Effector CD4-positive, alpha-beta T cell (primary cell): Measurements from ENCODE around the gene DTWD2.
"Not testable (repeated sequence)": the region's sequence is repeated elsewhere in the genome, so short reads cannot be mapped to it uniquely, and the experiment has no call there.

ENCODE experiments used
- DNase-seq: peaks from one replicate; pipeline ENCODE4 v3.0.0-alpha.2; 2020

Gene DTWD2

GRCh38 chr5:118946138-118946800 is 42.1 kb downstream of the DTWD2 start:
- no peak for DNase-seq

- no peak for DNase-seq
Measured at GRCh38 chr5:118937393-118938061, 50.8 kb downstream of the DTWD2 start.

DNA sequence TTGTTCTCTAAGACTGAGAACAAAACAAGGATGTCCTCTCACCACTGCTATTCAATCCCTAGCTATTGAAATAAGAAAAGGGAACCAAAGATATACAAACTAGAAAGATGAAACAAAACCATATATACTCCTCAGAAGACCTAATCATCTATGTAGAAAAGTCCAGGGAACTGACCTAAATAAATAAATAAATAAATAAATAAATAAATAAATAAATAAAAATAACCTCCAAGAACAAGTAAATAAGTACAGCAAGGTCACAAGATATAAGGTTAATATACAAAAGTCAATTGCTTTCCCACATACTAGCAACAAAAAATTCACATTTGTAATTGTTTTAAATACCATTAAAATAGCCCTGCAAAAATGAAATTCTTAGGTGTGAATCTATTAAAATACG is 54.6 kb downstream of the DTWD2 start:
- DNase-seq: no peak

GRCh38 chr5:118931564-118931963 is 56.8 kb downstream of the DTWD2 start:
- DNase-seq: no peak

- DNase-seq: no peak
Measured at GRCh38 chr5:118924006-118924389, 64.3 kb downstream of the DTWD2 start.

GRCh38 chr5:118923295-118924005 is 64.9 kb downstream of the DTWD2 start:
- no peak for DNase-seq

DNA sequence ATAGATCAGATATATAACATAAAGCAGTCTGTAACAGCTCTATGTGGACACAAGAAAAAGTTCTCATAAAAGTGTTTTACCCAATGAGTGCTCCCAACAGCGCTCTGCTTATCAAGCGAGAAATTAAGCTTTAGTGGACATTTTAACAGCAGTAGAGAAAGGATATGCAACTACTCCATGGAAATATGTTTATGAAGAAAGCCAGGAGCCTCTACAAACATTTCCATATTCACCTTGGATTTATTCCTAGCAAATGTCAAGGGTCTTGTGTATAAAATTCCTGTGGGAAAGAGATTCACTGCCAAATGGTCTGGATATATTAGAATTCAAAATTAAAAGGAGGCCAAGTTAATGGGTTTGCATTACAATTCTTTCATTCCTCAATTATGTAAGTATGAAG is 66.5 kb downstream of the DTWD2 start:
- no peak for DNase-seq

GRCh38 chr5:118919016-118919415 is 69.3 kb downstream of the DTWD2 start:
- no peak for DNase-seq

DNA sequence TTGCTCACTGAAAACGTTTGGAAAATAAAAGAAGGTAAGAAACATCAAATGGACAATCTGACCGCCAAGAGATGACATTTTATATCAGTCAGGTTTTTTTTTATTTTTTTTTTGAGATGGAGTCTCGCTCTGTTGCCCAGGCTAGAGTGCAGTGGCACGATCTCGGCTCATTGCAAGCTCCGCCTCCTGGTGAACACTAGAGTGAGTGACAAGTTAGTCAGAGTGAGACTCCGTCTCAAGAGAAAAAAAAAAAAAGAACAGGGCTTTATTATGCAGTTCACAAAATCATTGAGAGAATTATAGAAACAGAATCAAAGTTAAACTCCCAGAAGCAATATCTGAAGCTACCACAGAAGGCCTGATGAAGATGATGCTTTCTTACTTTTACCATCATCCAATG is 70.1 kb downstream of the DTWD2 start:
- DNase-seq: no peak

DNA sequence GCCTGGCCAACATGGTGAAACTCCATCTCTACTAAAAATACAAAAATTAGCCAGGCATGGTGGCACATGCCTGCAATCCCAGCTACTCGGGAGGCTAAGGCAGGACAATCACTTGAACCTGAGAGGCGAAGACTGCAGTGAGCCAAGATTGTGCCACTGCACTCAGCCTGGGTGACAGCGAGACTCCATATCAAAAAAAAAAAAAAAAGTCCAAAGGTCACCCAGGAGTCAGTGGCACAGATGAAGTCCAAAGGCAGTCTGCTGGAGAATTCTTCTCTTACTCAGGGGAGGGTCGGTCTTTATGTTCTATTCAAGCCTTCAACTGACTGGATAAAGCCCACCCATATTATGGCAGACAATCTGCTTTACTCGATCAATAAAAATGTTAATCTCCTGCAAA is 80.8 kb downstream of the DTWD2 start:
- DNase-seq: not testable (repeated sequence)

GRCh38 chr5:118906947-118907346 is 81.4 kb downstream of the DTWD2 start:
- DNase-seq: no peak

GRCh38 chr5:118905196-118905595 is 83.2 kb downstream of the DTWD2 start:
- DNase-seq: no peak

DNA sequence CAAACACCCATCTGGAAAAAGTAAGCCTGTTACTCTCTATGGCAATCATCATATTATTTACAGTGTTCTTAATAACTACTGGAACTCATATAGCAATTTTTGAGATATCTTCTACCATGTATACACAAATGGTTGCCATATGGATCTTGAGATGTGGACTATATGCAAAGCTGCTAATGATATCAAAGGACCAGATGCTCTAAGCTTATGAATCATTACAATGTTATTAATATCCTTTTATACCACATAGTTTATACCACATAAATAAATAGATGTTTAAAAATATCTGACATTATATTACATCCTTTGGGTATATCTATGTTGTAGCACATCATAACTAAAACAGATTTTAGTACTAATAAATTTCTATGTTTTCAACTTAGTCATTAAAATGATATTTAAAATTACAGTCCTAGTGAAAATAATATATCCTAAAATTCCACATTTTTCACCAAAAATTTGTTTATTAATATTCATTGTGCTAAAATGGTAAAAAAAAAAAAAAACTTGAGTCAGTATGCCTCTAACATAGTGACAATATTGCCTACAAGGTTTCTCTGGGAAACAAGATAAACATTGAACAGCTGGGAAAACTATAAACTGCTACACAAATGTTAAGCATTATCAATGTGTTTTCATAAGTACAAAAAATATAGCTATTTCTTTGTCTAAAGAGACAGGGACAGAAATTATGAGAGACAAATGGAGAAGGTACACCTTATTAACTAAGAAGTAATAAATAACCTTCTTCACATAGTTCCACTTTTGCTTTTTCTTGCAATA is 85.5 kb downstream of the DTWD2 start:
- no peak for DNase-seq

DNA sequence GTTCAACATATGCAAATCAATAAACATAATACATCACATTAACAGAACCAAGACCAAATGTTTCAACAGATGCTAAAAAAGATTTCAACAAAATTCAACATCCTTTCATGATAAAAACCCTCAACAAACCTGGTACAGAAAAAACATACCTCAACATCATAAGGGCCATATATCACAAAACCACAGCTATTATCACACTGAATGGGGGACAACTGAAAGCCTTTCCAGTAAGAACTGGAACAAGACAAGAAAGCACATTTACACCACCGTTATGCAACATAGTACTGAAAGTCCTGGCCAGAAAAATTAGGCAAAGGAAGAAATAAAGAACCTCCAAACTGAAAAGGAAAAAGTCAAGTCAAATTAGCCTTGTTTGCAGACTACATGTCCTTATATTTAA is 93.6 kb downstream of the DTWD2 start:
- no peak for DNase-seq

DNA sequence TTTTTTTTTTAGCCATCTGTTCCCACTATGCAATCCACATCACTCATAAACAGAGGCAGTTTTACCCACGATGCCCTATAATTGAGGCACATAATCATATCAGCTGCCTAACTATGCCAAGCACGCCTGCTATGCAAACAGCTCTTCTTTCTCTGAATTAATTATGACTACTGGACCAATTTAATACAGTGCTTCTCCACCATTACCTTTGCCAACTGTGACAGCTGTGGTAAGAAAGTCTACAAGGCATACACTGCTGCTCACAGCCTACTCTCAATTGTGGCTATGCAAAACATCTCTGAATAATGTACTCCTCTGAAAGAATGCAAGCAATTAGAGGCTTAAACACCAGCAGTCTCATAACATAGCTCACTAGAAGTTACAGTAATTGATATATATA is 97.1 kb downstream of the DTWD2 start:
- DNase-seq: no peak

- DNase-seq: no peak
Measured at GRCh38 chr5:118889165-118889564, 99.2 kb downstream of the DTWD2 start.

GRCh38 chr5:118888556-118888955 is 99.8 kb downstream of the DTWD2 start:
- DNase-seq: no peak

DNA sequence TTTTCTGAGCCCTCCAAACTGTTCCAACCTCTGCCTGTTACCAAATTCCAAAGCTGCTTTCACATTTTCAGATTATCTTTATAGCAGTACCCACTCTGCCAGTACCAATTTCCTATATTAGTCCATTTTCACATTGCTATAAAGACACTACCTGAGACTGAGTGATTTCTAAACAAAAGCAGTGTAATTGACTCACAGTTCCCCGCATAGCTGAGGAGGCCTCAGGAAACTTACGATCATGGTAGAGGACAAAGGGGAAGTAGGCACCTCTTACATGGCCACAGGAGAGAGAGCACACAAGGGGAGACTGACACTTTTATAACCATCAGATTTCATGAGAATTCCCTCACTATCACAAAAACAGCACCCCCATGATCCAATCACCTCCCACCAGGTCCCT is 105.0 kb downstream of the DTWD2 start:
- no peak for DNase-seq

GRCh38 chr5:118882666-118883065 is 105.7 kb downstream of the DTWD2 start:
- no peak for DNase-seq

DNA sequence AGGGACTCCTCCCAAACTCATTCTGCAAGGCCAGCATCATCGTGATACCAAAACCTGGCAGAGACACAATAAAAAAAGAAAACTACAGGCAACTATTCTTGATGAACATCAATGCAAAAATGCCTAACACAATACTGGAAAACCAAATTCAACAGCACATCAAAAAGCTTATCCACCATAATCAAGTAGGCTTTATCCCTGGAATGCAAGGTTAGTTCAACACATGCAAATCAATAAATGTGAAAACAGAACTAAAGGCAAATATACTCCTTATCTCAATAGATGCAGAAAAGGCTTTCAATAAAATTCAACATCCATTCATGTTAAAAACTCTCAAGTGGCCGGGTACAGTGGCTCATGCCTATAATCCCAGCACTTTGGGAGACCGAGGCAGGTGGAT is 111.5 kb downstream of the DTWD2 start:
- not testable (repeated sequence) for DNase-seq

GRCh38 chr5:118875131-118875530 is 113.2 kb downstream of the DTWD2 start:
- no peak for DNase-seq

DNA sequence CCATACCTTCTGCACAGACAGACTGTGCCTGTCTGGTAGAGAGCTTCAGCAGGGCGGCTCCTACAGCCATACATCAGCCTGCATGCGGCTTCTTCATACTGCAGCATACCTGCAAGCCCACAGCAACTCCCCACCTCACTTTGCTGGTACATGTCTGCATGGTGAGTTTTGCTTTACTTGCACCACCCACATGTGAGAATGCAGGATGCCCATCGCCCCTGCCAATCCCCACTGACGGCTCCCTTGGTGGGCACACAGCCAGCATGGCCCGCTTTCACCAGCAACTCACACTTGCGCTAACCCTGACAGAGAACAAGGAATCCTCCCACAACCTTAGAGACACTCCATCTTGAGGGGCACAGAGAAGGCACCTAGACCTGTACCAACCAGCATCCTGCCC is 114.9 kb downstream of the DTWD2 start:
- no peak for DNase-seq

GRCh38 chr5:118863345-118863744 is 125.0 kb downstream of the DTWD2 start:
- DNase-seq: no peak
